Ammon's horn (tissue), 1 donor: Measurements from ENCODE around the gene ORC5.
A peak's percentile ranks its signal among the peaks of the same experiment; 100 is the strongest.

Source experiments
- DNase-seq: peaks from one replicate; pipeline ENCODE4 v3.0.0-alpha.2; 2016; ENCODE audit warnings: low spot score

Gene ORC5

GRCh38 chr7:104124893-104125477 is 82.8 kb downstream of the ORC5 start:
- no peak for DNase-seq

GRCh38 chr7:104124469-104124868 is 83.3 kb downstream of the ORC5 start:
- no peak for DNase-seq

GRCh38 chr7:104123786-104124185 is 84.0 kb downstream of the ORC5 start:
- no peak for DNase-seq

- DNase-seq: no peak
These were observed 94.0 kb downstream of the ORC5 start for GRCh38 chr7:104113788-104114187.

- no peak for DNase-seq
These were observed 95.2 kb downstream of the ORC5 start for GRCh38 chr7:104112623-104113022.

- no peak for DNase-seq
These were observed 96.5 kb downstream of the ORC5 start for GRCh38 chr7:104111271-104111670.

GRCh38 chr7:104106108-104106905 is 101.5 kb downstream of the ORC5 start:
- DNase-seq: peak; percentile 13

GRCh38 chr7:104098890-104099289 is 108.9 kb downstream of the ORC5 start:
- DNase-seq: no peak

- no peak for DNase-seq
These were observed 111.1 kb downstream of the ORC5 start for GRCh38 chr7:104096683-104097082.

GRCh38 chr7:104093127-104093526 is 114.7 kb downstream of the ORC5 start:
- DNase-seq: no peak

- DNase-seq: no peak
These were observed 116.6 kb downstream of the ORC5 start for GRCh38 chr7:104091242-104091641.

GRCh38 chr7:104089612-104090011 is 118.2 kb downstream of the ORC5 start:
- DNase-seq: peak; percentile 11

- no peak for DNase-seq
These were observed 118.8 kb downstream of the ORC5 start for GRCh38 chr7:104089061-104089460.
